GM12864 (cell line): ENCODE data around the gene STK10.
A peak's percentile ranks its signal among the peaks of the same experiment; 100 is the strongest.

ENCODE experiments used
- DNase-seq: peaks from one replicate; pipeline ENCODE4 v3.0.0-alpha.2; 2011; ENCODE audit warnings: low read depth
- H3K4me3 ChIP-seq: 2 replicates; pipeline ENCODE4 v1.5.1; 2011; ENCODE audit warnings: mild to moderate bottlenecking, low read depth, low read length, control low read depth
- TF ChIP-seq, protein P1 (sequence below): IDR thresholded peaks from 2 replicates; pipeline ENCODE4 v1.5.1; 2011; ENCODE audit warnings: low read depth, mild to moderate bottlenecking, moderate library complexity, low read length, control low read depth, inconsistent platforms; ENCODE audit errors: missing control alignments

Gene STK10

DNA sequence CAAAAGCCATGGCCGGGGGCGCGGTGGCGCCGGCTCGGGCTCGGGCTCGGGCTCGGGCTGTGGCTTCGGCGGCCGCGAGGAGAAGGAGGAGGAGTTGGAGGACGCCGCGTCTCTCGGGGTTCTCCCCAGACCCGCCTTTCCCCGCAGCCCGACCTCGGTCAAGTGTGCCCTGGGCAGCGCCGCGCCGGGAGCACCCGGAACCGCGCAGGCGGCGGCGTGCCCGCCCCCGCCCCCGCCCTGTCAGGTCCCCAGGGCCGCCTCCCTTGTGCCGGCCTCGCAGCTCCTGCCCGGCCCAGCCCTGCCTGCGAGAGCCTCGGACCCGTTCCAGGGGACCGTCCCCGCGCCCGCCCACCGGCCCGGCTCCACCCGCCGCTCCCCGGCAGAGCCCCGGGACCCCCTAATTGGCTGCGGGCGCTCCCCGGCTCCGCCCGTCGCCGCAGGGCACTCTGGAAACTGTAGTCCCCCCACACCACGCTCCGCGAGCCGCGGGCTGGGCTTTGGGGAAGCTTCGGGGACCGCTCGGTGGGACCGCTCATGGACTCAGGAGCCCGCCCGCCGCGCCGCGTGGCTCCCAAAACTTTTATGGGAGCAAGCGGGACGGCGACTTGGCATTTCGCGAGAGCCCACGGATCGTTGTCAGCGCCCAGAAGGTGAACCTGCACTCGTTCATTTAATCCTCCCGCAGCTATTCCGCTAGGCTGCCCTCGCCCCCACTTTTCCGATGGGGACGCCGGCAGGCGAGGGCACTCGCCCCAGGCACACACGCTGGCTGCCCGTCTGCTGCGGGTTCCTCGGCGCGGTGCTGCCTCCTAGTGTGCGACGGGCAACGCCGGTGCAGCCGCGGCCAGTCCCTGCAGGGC, at the start of gene STK10:
STK10 (minus strand) TSS at position 192 of the 860 bp plus-strand sequence; CDS start at position 10, 182 bp downstream.
- TF ChIP-seq, protein P1, sequence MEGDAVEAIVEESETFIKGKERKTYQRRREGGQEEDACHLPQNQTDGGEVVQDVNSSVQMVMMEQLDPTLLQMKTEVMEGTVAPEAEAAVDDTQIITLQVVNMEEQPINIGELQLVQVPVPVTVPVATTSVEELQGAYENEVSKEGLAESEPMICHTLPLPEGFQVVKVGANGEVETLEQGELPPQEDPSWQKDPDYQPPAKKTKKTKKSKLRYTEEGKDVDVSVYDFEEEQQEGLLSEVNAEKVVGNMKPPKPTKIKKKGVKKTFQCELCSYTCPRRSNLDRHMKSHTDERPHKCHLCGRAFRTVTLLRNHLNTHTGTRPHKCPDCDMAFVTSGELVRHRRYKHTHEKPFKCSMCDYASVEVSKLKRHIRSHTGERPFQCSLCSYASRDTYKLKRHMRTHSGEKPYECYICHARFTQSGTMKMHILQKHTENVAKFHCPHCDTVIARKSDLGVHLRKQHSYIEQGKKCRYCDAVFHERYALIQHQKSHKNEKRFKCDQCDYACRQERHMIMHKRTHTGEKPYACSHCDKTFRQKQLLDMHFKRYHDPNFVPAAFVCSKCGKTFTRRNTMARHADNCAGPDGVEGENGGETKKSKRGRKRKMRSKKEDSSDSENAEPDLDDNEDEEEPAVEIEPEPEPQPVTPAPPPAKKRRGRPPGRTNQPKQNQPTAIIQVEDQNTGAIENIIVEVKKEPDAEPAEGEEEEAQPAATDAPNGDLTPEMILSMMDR: peak; percentile 88
- H3K4me3 ChIP-seq: peak within 1 kb of the TSS; percentile 69

DNA sequence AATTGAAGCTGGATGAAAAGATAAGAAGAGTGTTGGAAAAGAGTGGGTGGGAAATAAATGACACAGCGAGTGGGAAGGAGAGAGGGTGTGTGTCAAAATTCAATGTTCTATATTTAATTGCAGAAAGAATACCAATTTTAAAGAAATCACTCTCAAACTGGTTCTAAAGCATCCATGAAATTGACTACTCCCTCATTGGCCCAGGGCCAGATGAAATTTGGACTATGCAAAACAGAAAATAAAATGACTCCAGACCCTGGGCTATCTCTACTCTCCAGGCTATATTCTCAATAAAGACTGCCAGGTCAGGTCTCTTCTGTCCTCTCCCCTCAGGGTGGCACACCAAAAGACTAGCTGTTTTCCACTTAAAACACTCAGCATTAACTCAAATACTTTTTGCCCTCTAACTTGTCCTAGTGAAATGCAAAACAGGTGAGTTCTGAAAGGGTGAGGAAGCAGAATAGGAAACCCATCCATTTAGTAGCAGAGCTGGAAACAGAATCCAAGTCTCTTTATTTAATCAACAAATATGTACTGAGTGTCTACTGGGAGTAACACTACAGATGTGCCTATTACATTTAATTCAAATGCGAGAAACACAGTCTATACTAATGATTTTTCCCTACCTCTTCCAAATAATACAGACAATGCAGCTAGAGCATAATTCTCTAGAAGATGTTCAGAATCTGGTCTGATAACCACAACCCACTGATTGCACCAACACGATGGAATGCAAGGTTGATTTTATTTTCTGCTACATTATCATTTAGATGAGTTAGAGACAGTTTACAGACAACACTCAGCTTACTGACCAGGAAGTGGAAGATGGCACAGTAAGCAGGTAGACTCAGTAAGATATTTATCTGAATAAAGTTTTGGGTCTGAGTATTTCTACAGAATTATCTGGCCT, 48.1 kb upstream of the STK10 start:
- DNase-seq: no peak
- TF ChIP-seq, protein P1: no peak
- H3K4me3 ChIP-seq: no peak overlapping the region

More for the DNA sequence above, at the start of gene STK10:
- DNase-seq: no peak

DNA sequence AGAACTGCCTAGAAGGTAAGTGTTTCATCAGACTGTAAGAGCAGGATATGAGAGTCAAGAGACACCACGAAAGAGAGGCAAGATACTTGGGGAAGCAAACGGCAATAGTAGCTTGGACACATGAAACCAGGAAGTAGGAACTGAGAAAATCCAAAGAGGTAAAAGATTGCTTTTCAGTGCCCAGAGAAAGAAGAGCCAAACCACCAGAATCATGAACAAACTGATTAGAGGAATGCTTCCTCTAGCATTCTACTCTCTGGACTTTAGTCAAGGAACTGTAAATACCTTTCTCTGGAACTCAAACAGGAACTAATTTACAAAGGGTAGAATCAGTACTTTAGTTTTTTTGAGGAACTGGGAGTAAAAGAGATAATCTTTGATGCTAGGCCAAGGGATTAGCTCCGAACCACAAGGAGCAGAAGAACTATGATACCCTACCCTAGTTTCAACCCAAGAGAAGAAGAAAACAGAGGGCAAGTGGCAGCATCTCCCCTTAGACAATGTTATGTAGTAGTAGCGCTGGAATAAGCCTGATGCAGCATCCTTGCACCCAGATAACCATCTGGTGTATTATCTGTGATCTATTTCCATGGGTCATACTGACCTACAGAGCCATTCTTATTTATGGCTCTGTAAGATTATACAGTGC, 47.2 kb upstream of the STK10 start:
- TF ChIP-seq, protein P1: no peak
- peak; percentile 46 for DNase-seq
- H3K4me3 ChIP-seq: no peak overlapping the region

DNA sequence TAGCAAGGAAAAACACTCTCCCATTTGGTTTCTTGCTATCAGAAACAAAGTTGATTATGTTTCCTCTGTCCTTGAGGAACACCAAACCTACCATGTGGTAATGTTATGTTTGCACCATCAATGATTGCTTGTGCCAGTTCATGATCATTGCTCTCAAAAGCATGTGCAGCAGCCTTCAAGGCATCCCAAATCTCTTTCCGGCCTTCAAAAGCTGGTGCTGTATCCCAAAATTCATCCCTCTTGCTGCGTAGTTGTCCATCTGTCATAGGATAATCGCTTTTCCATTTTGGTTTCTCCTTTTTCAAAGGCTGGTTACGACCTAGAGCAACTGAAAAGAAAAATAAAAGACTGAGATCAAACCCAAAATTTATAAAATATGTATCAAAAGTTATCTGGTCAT, 46.0 kb upstream of the STK10 start:
- no peak overlapping the region for H3K4me3 ChIP-seq
- TF ChIP-seq, protein P1: no peak
- no peak for DNase-seq

DNA sequence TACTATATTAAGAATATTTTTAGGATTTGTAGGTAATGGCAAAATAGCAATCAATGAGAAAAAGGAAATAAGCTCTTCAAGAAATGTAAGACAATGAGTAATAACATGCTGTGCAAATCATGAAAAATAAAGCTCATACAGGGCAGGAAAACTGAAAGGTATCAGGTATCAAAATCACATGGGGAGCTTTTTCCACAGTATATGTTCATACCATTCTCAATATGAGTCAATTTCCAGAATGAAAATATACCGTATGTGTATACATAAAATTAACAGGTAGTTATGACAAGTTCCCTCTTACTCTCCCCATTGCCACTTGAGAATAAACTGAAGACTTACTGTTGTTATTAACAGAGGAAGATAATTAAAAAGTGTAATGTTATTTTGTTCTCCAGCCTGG, 41.9 kb upstream of the STK10 start:
- no peak for DNase-seq
- H3K4me3 ChIP-seq: no peak overlapping the region
- TF ChIP-seq, protein P1: no peak

DNA sequence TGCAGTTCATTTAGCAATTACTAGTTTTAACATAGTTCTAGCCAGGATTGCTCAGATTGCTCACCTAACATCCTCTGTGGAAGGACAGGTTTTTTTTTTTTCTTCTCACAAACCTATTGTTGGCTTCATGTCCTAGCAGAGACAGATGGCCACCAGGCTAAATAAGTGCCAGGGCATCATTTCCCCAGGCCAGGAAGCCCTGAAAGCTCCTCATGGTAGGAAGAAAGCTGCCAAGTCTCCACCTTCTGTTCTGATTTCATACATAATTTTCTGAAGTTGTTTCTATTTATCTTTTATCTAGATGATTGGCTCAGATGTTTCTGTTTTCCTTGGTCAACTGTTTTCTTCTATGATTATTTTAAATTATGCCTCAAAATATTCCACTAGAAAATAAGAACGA, 37.0 kb upstream of the STK10 start:
- TF ChIP-seq, protein P1: no peak
- DNase-seq: no peak
- no peak overlapping the region for H3K4me3 ChIP-seq
